ENCODE results near the gene COL5A3. TPM values are rescaled to one million over a fixed set of nuclear protein-coding genes. Genes with fewer than 3 reads are reported as not detected.

The COL5A3 gene
- total and polyA plus RNA-seq, 7 donors, result 3.7 to 10.6 (median 8.5) TPM

- H3K4me3 ChIP-seq, result no peak overlapping the region
- TF ChIP-seq CTCF (IDR thresholded peaks at IDR 0.05), result no peak
- H3K9me3 ChIP-seq, result no peaks in the 10 kb centered on the region
- 70 to 78% (median 71%) methylated on average over 8 of the region's 8 CpGs for WGBS, 3 donors
- no peaks in the 10 kb centered on the region for H3K36me3 ChIP-seq (ENCODE audit: insufficient read depth in 1 of 2, low read depth in 1 of 2)
- peaks cover 0 to 6% (median 0%) of the 10 kb centered on the region in 3 donors for H3K27me3 ChIP-seq (ENCODE audit: insufficient read depth in 3 of 3, low read length in 2 of 3)
- intact Hi-C loops (cut with DNase I), result no loop called here
- H3K27ac ChIP-seq, result no peak overlapping the region
- H3K4me1 ChIP-seq, result no peaks in the 10 kb centered on the region
- DNase-seq (no peak), ATAC-seq (no peak)
Measured at GRCh38 chr19:9968820-9969687, 41.2 kb downstream of the COL5A3 start.

GRCh38 chr19:9967326-9967725, 43.0 kb downstream of the COL5A3 start:
- WGBS, 3 donors, result 54 to 71% (median 66%) methylated on average over 3 to 4 of the region's 4 CpGs
- peaks cover 0 to 6% (median 0%) of the 10 kb centered on the region in 3 donors for H3K27me3 ChIP-seq (ENCODE audit: insufficient read depth in 3 of 3, low read length in 2 of 3)
- H3K4me1 ChIP-seq, result no peaks in the 10 kb centered on the region
- no peaks in the 10 kb centered on the region for H3K9me3 ChIP-seq
- no peak overlapping the region for H3K4me3 ChIP-seq
- TF ChIP-seq CTCF (IDR thresholded peaks at IDR 0.05), result no peak
- no peak overlapping the region for H3K27ac ChIP-seq
- no peaks in the 10 kb centered on the region for H3K36me3 ChIP-seq (ENCODE audit: insufficient read depth in 1 of 2, low read depth in 1 of 2)
- ATAC-seq (no peak), DNase-seq (no peak)
- intact Hi-C loops (cut with DNase I), result no loop called here

GRCh38 chr19:9966448-9966847, 43.9 kb downstream of the COL5A3 start:
- Histone ChIP-seq H3K36me3 (ENCODE audit: insufficient read depth in 1 of 2, low read depth in 1 of 2) (no peaks in the 10 kb centered on the region), H3K4me1 (no peaks in the 10 kb centered on the region), H3K4me3 (no peak overlapping the region), H3K9me3 (no peaks in the 10 kb centered on the region), H3K27ac (no peak overlapping the region), H3K27me3 (ENCODE audit: insufficient read depth in 3 of 3, low read length in 2 of 3) (peaks cover 0 to 6% (median 0%) of the 10 kb centered on the region in 3 donors)
- intact Hi-C loops (cut with DNase I), result no loop called here
- TF ChIP-seq CTCF (IDR thresholded peaks at IDR 0.05), result no peak
- ATAC-seq, result no peak
- WGBS, 3 donors, result 46 to 54% (median 48%) methylated on average over 25 to 29 of the region's 29 CpGs
- DNase-seq, result no peak

- Histone ChIP-seq H3K27ac (no peak overlapping the region), H3K4me1 (no peaks in the 10 kb centered on the region), H3K9me3 (no peaks in the 10 kb centered on the region), H3K36me3 (ENCODE audit: insufficient read depth in 1 of 2, low read depth in 1 of 2) (no peaks in the 10 kb centered on the region), H3K27me3 (ENCODE audit: insufficient read depth in 3 of 3, low read length in 2 of 3) (peaks cover 0 to 6% (median 0%) of the 10 kb centered on the region in 3 donors), H3K4me3 (no peak overlapping the region)
- intact Hi-C loops (cut with DNase I), result no loop called here
- ATAC-seq (no peak), DNase-seq (no peak)
- WGBS, 3 donors, result 56 to 61% (median 57%) methylated on average over 13 to 14 of the region's 14 CpGs
- TF ChIP-seq CTCF (IDR thresholded peaks at IDR 0.05), result no peak
Measured at GRCh38 chr19:9966024-9966423, 44.3 kb downstream of the COL5A3 start.

Data from psoas muscle (tissue), 8 donors.